Occipital lobe (tissue), 2 donors: ENCODE results near the gene FGF7. TPM values are rescaled to one million over a fixed set of nuclear protein-coding genes. Genes with fewer than 3 reads are reported as not detected.
"Not testable (repeated sequence)": the region's sequence is repeated elsewhere in the genome, so short reads cannot be mapped to it uniquely, and the experiment has no call there.

Experiments
- DNase-seq: peaks from one replicate; lab custom pipeline; 2025; lab: John Stamatoyannopoulos, UW
- total RNA-seq: library from RNA; depleted of rRNA; stranded (reverse); fragments of >200 nt; gene quantifications from one replicate; pipeline ENCODE4 v1.2.3, GENCODE V29; 2014

The FGF7 gene
- total RNA-seq, 1 donor from 2014 or later: 0.31 TPM

DNA sequence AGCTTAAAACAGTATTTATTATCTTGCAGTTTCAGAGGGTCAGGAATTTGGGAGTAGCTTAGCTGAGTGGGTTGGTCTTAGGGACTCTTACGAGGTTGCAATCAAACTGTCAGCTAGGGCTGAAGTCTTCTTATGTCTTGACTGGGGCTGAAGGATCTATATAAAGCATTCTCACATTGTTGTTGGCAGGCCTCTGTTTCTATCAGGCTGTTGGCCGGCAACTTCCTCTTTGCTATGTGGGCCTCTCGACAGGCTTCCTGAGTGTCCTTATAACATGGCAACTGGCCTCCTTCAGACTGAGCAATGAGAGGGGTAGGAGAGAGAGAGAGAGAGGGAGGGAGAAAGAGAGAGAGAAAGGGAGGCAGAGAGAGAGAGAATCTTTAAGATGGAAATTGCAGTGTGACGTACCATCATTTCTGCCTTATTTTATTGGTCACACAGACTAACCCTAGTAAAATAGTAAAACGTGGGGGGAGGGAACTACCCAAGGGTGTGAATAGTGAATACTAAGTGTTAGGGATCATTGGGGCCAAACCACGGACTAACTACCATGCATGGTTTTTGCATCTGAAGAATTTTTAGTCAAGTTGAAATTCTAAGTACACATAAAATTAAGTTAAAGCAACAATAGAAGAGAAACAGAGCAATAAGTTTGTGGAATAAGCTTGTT, 16.1 kb downstream of the FGF7 start:
- no peak for DNase-seq

DNA sequence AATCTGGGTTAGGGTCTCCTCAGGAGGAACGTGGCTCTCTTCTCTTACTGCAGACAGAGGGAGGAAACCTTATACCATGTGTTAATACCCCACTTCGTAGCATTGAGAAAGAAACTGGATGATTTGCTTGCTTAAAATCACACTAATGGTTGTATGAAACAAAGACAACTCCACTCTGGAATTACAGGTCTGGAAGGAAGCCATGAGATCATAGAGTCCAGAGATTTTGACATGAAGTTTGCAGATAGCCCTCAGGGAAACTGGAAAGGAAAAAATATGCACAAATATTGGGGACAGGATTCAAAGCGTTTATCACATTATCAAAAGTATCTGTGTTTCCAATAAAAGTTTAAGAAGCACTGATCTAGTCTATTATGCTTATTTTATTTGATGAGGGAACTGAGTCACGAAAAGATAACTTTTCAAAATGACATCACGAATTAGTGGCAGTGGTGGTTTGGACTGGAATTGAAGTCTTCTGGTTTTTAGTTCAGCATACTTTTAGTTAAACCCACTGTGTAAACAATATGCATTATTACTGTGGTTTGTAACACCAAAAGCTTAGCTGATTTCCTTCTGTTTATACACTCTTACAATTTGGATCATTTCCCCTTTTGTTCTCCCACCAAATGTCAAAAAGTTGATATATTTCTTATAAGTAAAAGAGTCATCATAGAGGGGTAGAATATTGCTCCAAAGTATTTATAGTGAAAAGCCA, 16.8 kb downstream of the FGF7 start:
- no peak for DNase-seq

DNA sequence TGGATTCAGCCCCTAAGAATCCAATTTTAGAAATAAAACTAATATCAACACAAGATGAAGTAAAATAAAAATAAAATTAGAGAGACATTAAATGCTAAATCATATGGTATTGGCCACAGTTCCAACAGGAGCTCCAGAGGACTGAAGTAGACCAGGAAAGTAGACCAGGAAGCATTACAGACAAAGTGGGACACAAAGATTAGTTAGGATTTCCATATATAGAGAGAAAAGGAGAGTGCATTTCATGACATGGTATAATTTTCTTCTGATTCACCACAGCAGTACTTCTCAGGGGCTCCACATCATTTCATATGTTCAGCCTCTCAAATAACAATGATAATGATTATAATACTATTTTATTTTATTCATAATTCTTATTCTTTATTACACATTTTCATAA, 18.3 kb downstream of the FGF7 start:
- no peak for DNase-seq

DNA sequence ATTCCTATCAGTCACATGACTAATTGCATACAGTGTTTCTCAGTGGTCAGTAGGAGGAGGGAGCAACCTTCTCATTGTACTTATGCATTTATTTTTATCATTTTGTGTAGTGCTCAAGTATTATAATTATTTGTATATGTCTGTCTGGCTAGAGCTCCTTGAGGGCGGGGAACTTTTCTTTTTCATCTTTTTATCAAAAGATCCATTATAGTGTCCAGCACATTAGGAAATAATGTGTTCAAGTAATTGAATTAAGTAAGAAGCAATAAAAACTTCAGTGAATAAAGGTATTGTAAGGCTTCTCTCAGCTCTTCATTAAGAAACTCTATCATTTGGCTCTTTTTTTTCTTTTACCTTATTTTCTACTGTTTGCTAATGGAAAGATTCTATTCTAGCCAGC, 18.8 kb downstream of the FGF7 start:
- DNase-seq: no peak

DNA sequence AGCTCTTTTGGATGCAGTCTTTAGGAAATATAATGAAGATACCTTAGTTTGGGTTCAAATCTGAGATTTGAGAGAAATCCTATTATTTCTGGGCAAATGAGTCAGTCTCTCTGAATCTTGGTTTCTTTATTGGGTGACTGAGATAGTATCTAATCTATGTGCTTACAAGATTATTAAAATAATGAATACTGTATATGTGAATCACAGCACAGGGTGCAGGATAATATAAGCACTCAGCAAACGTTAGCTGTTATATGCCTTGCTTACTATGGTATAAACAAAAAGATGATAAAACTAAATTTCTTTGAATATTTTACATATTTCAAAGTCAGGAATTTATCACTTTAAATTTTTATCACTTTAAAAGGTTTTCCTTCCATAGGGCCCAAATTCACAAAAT, 29.6 kb downstream of the FGF7 start:
- no peak for DNase-seq

DNA sequence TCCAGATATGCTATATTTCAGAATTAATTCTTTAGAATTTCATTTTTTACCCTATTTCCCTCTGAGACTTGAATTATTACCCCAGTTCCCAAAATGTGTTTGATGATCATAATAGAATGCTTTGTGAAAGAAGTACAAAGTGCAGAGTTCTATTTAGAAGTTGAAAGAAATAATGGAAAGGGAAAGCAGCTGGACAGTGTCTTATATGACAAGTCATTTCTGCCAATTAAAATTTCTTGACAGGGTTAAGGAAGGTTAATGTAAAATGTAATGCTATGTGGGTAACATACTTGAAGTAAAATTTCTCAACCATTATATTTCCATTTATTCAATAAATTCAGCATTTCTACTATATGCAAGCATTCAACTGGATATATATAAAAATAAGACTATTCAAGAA, 33.1 kb downstream of the FGF7 start:
- no peak for DNase-seq

DNA sequence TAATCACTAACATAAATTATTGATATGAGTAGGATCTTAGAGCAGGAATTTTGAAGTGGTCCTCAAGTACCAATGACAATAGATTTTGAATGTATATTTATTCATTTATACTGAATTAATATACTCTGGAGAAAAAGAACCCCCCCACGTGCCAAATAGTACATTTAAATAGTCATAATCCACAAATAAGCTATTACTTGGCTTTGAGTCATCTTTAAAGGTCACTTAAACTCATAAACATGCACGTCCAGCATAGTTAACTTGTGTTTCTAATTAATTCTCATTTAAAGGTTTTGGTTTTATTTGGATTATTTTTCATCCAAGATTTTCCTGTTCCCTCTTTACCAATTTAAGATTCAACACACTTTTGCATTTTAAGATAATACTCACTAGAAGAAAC, 35.1 kb downstream of the FGF7 start:
- no peak for DNase-seq

DNA sequence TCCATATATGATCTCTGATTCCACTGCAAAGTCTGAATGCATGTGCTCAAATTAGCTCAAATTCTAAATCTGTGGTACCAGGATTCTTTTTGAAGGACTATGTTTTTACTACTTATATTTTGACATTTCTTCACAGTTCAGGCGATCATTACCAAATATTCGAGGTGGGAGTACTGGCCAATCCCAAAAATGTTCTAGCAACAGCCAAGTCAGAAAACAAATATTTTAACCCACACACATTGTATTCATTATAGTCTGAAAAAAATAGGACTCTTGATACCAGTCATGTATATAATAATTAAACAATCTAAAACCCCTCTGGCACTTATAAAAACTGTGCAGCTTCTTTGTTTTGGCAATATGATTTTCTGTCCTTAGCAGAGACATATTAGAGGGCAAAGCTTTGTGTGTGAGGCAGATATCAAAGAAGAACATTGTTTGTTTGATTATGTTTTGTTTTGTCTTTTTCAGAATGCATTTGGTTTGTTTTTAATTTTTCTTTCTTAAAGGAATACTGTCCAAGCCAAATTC, 37.4 kb downstream of the FGF7 start:
- DNase-seq: no peak

DNA sequence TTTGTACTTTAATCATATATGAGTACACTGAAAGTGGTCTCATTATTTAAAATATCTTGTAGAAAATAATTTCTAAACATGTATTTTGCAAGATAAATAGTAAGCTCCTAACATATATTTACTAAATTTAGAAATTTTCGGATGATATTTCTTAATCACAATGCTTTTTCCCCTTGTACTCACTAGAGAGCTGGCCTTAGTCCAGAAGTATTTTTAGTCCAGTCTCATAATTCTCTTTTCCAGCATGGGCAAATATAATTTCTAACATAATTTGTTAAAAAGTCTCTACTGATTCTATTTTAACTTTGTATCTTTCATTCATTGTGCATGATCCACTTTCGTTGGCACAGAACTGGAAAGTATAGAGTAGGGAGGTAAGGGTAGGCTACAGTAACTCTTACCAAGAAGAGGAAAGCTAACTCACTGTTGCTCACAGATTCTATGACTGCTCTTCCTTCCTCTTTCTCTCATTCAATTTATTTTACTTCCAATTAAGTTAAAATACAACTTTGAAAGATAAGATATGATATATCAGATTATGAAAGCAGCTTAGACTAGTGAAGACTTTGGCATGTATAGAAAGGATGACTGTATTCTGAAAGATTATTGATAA, 39.3 kb downstream of the FGF7 start:
- no peak for DNase-seq

DNA sequence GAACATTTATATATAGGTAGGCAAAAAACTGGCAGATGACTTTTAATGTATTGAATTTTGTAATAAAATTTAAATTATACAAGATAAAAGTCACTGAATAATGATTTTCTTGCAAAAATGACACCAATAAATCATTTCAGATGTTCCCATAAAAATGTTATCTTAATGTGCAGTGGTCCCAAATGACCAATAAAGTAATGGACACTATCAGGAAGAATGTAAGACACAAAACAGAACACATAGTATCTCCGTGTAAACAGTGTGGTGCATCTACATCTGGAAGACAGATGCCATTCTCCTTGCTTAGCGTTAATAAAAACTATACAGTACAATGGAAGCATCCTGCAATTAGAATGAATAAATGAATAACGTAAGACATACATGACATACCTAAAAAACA, 41.5 kb downstream of the FGF7 start:
- no peak for DNase-seq

DNA sequence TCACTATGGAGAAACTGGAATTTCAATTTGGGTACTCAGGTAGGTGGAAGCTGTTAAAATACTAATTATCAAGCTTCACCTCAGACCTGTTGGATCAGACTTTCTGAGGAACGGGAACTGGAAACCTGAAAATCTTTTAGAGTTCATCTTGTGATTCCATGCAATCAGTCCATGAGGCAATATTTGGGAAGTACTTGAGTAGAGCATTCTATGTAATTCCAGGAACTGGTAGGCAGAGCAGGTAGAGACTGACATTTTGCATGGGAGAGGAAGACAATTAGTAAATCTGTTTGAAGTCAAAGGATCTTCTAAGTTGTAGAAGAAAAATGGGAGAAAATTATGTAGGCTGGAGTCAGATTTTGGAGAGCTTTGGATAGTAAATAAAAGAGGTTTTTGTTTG, 43.1 kb downstream of the FGF7 start:
- no peak for DNase-seq

DNA sequence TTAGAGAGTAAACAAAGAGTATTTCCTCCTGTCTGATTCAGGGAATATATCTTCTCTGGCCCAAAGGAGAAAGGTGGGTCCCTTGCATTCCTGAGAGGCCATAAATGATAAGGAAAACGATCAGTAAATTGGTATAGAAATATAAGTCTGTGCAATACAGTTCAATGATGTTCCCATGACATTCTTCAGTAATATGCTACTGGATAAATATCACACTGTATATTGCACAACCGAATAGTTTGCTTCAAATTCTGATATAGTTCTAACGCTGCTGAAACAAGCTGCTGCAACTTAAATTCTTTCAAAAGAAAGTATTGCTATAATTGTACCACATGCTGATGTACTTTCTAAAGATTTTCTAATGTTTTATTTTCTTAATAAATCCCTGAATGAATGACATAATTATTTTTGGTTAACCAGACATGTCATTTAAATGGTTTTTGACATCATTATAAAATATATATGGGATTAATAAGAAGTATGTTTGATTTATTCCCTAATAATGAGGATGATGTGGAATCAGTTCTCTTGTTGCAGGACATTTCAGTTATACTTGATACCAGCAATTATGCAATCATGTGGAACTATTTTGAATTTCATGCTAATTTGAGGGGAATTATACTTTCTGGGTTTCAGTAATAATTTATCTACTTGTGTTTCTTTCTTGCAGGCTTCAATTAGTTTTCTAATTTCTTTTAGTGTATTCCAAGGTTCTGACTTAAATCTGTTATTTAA, 44.9 kb downstream of the FGF7 start:
- no peak for DNase-seq

DNA sequence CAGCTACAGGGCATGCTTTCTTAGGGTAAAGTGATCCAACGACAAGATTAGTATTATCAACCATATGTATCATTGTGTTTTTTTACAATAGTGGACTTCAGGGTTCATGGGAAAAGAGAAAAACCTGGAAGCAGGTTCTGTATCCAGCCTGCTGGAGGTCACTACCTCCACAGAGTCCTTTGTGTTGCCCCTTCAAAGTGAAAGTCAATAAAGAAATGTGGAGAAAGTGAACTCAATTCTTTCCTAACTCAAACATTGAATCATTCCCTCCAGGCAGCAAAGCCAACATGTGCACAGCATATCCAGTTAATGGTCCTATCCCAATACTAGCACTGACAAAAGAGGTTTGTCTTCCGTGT, 45.4 kb downstream of the FGF7 start:
- no peak for DNase-seq

DNA sequence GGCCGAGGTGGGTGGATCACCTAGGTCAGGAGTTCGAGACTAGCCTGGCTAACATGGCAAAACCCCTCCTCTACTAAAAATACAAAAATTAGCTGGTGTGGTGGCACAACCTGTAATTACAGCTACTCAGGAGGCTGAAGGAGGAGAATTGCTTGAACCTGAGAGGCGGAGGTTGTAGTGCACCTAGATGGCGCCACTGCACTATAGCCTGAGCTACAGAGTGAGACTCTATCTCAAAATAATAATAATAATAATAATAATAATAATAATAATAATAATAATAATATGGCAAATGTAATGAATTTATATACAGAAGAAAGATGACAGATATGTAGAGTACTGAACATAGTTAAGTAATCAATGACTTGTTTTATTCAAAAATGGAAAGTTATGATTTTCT, 48.2 kb downstream of the FGF7 start:
- not testable (repeated sequence) for DNase-seq

DNA sequence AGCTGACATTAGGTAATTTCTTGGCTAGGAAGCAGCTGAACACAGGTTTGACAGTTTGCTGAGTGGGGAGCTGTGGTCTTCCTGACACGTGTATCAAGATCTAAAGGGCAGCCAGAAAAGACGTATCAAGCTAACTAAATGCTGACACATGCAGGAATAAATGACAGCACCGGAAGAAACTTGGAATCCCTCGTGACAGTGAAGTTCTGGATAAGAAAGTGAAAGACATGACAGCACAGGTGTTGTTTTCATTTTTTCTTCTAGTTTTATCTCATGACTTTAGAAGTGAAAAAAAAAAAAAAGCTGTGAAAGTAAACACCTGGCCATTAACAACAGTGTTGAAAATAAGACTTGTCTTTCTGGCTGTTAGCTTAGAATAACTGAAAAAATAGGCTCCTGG, 48.7 kb downstream of the FGF7 start:
- no peak for DNase-seq

DNA sequence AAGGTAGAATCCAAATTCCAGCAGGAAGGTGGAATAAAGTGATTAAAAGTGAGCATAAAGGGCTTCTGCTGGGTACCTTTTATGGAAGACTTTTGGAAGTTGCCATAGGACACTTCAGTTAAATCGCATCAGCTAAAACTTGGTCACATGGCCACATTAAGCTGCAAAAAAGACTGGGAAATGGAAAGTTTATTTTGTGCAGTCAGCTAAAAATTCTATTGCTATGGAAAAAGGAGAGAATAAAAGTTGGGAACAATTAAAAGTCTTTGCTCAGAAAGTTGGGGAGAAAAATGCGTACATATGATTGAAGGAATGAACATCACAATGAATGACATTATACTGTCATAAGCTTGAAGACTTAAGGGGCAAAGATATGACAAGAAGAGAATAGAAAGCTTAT, 49.3 kb downstream of the FGF7 start:
- no peak for DNase-seq

DNA sequence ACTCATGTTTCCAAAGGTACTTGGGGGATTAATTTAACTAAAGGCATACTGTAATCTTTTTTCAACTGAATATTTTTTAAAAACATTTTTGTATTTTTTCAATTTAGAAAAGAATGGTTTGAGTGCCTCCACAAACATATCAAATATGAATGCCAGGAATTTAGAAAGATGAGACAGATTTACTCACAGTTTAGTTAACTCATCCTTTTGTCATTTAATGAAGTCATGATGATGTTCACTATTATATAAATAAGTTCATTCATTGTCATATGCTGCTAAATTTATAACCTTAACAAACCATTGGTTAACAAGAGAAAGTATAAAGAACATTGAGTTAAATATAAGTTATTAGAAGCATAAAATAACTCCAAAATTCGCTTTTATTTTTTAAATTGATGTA, 50.0 kb downstream of the FGF7 start:
- DNase-seq: no peak

DNA sequence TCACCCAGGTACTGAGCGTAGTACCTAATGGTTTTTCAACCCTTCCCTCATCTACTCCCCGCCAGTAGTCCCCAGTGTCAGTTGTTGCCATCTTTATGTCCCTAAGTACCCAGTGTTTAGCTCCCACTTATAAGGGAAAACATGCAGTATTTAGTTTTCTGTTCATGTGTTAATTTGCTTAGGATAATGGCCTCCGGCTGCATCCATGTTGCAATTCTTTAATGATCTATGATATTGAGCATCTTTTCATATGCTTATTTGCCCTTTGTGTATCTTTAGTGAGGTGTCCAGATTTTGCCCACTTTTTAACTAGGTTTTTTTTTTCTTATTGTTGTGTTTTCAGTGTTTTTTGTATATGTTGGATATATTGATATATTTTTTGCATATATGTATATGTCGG, 55.0 kb downstream of the FGF7 start:
- not testable (repeated sequence) for DNase-seq

DNA sequence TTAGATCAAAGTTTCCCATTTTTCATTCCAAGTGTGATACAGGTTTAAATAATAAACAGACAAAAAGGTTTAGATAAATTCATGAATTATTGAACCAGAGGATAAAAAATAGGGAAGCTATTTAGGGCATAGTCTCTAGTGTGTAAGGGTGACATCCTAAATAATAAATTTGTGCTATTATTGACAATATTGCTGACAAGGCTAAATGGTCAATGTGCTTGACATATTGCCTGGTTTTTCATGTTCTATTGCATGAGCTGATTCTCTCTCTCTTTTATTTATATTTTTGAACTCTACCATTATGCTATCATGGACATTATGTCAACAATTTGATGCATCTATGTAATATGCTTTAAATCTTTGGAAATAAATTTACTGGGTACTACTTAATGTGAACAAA, 55.9 kb downstream of the FGF7 start:
- DNase-seq: not testable (repeated sequence)

DNA sequence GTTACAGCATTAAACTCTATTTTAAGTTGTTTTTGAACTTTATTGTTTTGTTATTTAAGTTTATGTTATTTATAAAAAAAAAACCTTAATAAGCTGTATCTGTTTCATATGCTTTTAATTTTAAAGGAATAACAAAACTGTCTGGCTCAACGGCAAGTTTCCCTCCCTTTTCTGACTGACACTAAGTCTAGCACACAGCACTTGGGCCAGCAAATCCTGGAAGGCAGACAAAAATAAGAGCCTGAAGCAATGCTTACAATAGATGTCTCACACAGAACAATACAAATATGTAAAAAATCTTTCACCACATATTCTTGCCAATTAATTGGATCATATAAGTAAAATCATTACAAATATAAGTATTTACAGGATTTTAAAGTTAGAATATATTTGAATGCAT, 62.4 kb downstream of the FGF7 start:
- DNase-seq: not testable (repeated sequence)

DNA sequence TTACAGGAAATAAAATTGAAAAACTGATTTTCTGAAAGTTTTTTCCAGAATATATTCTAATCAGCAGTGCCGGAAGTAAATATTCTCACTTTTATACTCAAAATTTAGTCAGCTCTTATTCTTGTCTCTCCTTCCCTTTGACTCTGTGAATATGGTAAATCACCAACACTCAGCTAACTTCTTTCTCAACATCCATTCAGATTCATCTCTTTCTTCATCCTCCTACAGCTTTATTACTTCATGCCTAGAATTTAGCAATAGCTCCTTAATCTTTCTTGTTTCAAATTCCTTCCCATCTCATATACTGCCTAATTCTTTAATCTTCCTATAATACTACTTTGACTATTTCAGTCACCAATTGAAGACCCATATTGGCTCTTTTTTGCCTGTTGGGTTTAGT, 67.9 kb downstream of the FGF7 start:
- DNase-seq: no peak

DNA sequence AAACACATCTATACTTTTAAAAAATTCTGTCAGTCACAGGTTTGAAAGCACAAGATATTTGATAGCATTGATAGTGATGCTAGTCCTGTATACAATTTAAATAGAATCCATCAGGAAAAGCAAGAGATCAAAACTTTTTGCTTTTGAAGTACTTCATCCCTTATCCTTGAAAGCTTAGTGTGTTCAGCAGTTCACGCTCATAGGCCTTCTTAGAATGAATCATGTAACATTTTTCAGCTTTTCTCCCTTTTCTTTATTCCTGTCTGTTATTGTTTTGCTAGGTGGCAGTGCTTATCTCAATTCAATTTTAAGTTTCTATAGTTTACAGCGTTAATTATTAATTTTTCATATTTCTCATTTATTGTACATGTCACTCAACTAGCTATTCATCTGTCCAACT, 69.1 kb downstream of the FGF7 start:
- DNase-seq: no peak
